Ishikawa (cell line): ENCODE results near the gene USH1G.

Experiments
- CEBPB ChIP-seq: IDR thresholded peaks from 2 replicates; pipeline ENCODE4 v1.6.1; 2012
- CREB1 ChIP-seq: IDR thresholded peaks from 2 replicates; pipeline ENCODE4 v1.6.1; 2012; ENCODE audit warnings: low read depth
- EGR1 ChIP-seq: IDR thresholded peaks from 2 replicates; pipeline ENCODE4 v1.6.1; 2012
- EP300 ChIP-seq: IDR thresholded peaks from 2 replicates; pipeline ENCODE4 v1.6.1; 2012; ENCODE audit warnings: borderline replicate concordance
- FOXM1 ChIP-seq: IDR thresholded peaks from 2 replicates; pipeline ENCODE4 v1.6.1; 2012; ENCODE audit warnings: low read depth, borderline replicate concordance
- NFIC ChIP-seq: IDR thresholded peaks from 2 replicates; pipeline ENCODE4 v1.6.1; 2012
- RAD21 ChIP-seq: IDR thresholded peaks from 2 replicates; pipeline ENCODE4 v1.6.1; 2012; ENCODE audit warnings: low read depth
- TAF1 ChIP-seq: IDR thresholded peaks from 2 replicates; pipeline ENCODE4 v1.6.1; 2012; ENCODE audit warnings: low read depth, mild to moderate bottlenecking
- TCF12 ChIP-seq: IDR thresholded peaks from 2 replicates; pipeline ENCODE4 v1.6.1; 2012; ENCODE audit warnings: low read depth
- TEAD4 ChIP-seq: IDR thresholded peaks from 2 replicates; pipeline ENCODE4 v1.6.1; 2012
- YY1 ChIP-seq: IDR thresholded peaks from 2 replicates; pipeline ENCODE4 v1.6.1; 2012; ENCODE audit warnings: low read depth
- ZBTB7A ChIP-seq: IDR thresholded peaks from 2 replicates; pipeline ENCODE4 v1.6.1; 2012; ENCODE audit warnings: low read depth
- TF ChIP-seq, protein P1 (sequence below): IDR thresholded peaks from 2 replicates; pipeline ENCODE4 v1.6.1; 2012
- TF ChIP-seq, protein P2 (sequence below): IDR thresholded peaks from 2 replicates; pipeline ENCODE4 v1.6.1; 2012; ENCODE audit warnings: low read depth, mild to moderate bottlenecking
- TF ChIP-seq, protein P3 (sequence below): IDR thresholded peaks from 2 replicates; pipeline ENCODE4 v1.6.1; 2012

Gene USH1G

DNA sequence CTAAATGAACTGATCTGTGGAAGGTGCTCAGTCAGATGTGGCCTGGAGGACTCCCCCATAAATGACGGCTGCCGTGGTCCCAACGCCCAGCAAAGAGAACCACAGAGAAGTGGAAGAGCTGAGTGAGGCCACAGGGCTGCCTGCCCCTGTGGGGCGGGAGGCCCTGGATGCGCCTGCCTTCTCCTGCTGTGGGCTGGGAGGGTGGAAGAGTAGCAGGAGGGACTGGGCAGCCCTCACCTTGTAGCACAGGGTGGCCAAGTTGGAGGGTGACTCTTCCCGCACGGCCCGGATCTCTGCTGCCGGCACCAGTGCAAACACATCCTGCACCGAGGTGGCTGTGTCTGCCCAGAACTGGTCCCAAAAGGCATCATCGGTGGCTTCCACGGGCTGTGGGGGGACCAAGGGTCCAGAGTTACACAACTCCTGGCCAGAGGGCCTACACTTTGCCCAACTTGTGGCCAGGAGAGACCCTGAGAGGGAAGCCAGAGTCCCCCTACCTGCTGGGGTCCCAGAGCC lies 41.2 kb upstream of the USH1G start:
- TF ChIP-seq CEBPB (no peak), RAD21 (no peak), CREB1 (no peak), TCF12 (no peak), ZBTB7A (no peak), EP300 (no peak)
- TF ChIP-seq, protein P1, sequence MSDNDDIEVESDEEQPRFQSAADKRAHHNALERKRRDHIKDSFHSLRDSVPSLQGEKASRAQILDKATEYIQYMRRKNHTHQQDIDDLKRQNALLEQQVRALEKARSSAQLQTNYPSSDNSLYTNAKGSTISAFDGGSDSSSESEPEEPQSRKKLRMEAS = no peak
- TF ChIP-seq, protein P2, sequence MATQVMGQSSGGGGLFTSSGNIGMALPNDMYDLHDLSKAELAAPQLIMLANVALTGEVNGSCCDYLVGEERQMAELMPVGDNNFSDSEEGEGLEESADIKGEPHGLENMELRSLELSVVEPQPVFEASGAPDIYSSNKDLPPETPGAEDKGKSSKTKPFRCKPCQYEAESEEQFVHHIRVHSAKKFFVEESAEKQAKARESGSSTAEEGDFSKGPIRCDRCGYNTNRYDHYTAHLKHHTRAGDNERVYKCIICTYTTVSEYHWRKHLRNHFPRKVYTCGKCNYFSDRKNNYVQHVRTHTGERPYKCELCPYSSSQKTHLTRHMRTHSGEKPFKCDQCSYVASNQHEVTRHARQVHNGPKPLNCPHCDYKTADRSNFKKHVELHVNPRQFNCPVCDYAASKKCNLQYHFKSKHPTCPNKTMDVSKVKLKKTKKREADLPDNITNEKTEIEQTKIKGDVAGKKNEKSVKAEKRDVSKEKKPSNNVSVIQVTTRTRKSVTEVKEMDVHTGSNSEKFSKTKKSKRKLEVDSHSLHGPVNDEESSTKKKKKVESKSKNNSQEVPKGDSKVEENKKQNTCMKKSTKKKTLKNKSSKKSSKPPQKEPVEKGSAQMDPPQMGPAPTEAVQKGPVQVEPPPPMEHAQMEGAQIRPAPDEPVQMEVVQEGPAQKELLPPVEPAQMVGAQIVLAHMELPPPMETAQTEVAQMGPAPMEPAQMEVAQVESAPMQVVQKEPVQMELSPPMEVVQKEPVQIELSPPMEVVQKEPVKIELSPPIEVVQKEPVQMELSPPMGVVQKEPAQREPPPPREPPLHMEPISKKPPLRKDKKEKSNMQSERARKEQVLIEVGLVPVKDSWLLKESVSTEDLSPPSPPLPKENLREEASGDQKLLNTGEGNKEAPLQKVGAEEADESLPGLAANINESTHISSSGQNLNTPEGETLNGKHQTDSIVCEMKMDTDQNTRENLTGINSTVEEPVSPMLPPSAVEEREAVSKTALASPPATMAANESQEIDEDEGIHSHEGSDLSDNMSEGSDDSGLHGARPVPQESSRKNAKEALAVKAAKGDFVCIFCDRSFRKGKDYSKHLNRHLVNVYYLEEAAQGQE = no peak
- TF ChIP-seq, protein P3, sequence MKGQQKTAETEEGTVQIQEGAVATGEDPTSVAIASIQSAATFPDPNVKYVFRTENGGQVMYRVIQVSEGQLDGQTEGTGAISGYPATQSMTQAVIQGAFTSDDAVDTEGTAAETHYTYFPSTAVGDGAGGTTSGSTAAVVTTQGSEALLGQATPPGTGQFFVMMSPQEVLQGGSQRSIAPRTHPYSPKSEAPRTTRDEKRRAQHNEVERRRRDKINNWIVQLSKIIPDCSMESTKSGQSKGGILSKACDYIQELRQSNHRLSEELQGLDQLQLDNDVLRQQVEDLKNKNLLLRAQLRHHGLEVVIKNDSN = no peak

DNA sequence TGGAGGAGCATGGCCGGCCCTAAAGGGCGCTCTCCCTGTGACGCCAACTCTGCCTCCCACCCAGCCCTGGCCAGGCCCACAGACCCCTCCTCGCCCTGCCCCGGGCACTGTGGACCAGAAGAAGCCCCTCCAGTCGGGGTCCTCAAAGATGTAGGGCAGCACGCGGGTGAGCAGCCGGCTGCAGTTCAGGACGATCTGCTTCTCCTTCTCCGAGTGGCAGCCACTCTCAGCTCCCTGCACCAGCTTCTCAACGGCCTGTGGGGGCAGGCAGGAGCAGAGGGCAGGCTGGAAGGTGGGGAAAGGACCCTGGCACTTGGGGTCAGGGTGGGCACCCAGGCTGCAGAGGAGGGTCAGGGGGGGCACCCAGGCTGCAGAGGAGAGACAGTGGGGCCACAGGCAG lies 40.6 kb upstream of the USH1G start:
- TF ChIP-seq NFIC (no peak), ZBTB7A (peak; percentile 34; the same call in 1 of the 2 replicates)

DNA sequence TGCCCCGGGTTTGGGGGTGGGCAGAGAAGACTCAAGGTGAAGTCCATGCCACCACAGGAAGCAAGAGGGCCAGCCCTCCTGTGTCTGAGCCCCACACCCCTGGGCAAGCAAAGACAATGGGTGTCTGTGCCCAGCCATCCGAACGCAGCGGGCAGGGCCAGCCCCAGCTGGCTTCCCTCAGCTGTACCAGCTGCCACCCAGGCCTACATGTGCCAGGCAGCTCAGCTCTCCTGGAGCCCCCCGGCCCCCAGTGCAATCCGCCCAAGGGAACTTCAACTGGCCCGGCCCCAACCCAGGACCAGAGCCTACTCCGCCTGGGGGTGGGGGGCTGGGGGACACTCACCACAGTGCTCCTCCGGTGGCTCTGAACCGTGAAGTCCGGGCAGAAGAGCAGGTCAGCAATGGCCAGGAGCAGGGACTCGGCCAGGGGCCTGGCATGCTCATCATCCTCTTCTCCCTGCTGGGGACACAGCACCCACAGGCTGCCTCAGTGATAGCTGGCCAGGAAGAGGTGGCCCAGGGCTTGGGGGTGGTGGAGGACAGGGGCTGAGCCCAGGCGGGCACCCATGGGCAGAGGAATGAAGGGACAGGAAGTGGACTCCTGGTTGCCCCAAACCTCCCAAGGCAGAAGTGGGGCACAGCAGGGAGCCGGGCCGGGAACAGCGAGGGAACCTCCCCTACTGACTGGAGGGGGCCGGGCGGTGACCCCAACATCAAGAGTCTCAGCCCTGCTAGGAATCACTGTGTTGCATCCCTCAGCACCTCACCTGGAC lies 39.8 kb upstream of the USH1G start:
- TF ChIP-seq EP300 = peak; percentile 44; the same call in 1 of the 2 replicates
- peak; percentile 66 for TF ChIP-seq TCF12
- no peak for TF ChIP-seq FOXM1
- TF ChIP-seq, protein P1 = peak; percentile 23; the same call in 1 of the 2 replicates
- no peak for TF ChIP-seq NFIC
- TF ChIP-seq YY1 = 0 out of 2 replicates have a peak, but pooled peaks have one; percentile 15
- peak; percentile 8; the same call in 1 of the 2 replicates for TF ChIP-seq RAD21
- peak; percentile 78 for TF ChIP-seq ZBTB7A

DNA sequence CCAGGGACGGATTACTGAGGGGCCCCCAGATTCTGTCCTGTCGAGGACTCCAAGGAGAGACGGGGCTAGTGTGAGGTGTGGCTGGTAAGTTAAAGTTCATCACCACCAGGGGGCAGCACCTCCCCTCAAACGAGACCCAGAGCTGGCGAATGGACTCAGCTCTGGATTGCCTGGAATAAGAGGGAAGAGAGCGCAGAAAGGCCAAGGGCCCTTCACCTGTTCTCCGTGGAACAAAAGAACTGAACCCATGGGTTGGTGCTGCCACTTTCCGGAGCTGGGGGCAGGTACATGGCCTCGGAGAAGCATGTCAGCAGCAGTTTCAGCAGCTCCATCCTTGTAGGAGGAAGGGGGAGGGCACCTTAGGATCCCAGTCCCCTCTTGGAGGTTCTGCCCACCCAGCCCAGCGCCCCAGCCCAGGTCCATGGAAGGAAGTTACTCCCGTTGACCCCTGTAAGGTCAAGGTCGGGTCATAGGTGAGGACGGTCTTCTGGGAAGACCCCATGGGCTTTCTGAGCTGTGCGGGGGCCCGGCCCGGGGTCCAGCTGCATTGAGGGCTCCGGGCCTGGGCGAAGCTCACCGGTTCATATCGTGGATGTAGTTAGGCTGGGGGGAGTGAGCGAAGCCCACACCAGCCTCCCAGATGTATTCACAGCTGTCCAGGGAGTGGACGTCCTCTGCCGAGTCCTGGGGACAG lies 38.7 kb upstream of the USH1G start:
- no peak for TF ChIP-seq NFIC
- TF ChIP-seq CREB1 = no peak
- TF ChIP-seq YY1 = peak; percentile 39; the same call in 1 of the 2 replicates
- peak; percentile 99 for TF ChIP-seq RAD21

DNA sequence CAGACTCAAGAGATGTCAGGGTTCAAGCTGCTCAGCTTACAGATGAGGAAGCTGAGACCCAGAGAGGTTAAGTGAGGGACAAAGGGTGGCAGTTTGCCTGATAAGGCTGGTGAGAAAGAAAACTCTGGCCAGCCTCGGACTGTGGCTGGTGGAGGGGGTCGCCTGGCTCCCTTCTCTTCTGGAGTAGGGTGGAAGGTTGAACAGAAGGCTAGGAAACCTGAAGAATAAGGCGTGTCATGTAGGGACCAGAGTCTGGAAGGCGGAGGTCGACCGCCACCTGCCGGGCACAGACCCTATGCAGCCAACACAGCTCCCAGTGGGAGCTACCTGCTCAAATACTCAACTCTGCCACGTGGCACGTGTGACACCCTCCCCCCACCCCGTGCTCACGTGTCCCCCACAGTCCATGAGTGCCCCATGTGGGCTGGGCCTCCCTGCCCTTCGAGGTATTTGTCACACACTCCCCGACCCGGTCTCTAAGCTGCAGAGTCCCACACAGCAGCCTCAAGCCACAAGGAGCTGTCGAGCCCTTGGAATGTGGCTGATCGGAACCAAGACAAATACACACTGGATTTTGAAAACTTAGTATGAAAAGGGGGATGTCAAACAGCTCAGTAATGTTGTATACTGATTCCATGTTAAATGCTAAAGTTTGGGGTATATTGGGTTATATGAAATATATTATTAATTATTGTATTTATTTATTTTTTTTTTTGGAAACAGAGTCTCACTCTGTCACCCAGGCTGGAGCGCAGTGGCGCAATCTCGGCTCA lies 37.7 kb upstream of the USH1G start:
- TF ChIP-seq NFIC (no peak), ZBTB7A (no peak), TEAD4 (no peak), TCF12 (no peak), CEBPB (no peak), YY1 (no peak), EGR1 (no peak), RAD21 (no peak; the same call in 1 of the 2 replicates), CREB1 (no peak), EP300 (no peak), TAF1 (no peak)
- TF ChIP-seq, protein P2 = no peak
- TF ChIP-seq, protein P1 = peak; percentile 58; the same call in 1 of the 2 replicates
- TF ChIP-seq, protein P3 = peak; percentile 50; the same call in 1 of the 2 replicates
